ENCODE data around the gene SLC16A3. TPM values are rescaled to one million over a fixed set of nuclear protein-coding genes. Genes with fewer than 3 reads are reported as not detected.
"Not testable (repeated sequence)": the region's sequence is repeated elsewhere in the genome, so short reads cannot be mapped to it uniquely, and the experiment has no call there.

Gene SLC16A3
- total and polyA plus RNA-seq, 12 donors = 2.7 to 58.6 (median 32.7) TPM

DNA sequence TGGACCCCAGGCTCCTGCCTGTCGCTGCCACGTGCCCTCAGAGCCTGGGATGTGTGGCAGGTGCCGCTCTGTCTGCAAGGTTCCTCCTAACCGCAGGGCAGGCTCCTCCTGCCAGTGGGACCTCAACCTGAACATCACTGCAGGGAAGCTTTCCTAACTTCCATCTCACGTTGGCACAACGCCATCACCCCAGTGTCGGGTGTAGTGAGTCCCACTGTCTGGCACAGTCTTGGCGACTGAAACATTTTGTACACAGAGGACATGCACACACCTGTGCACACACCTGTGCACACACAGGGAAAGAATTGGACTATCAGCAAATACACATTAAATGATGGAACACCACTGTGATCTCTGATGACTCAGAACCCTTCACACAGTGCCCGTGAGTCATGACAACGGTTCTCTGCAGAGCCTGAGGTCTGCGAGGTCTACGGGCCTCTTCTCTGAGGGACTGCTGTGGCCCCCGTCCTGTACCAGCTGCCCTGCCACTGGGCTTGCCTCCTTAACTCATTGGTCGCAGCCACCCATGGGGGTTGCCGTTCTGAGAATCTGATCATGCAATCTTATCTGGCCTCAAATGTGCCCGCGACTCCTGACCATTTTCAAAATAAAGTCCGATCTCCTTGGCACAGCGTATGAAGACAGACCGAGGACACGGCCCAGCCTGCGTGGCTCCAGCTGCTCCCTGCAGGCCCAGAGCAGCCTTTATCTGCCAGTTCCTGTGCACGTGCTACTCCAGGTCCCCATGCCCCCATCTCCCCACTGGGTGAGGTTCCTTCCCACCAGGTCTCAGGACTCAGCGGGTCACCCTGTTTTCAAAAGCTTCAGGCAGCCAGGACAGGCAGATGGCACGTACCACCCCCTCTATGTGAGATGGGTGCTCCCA, 23.8 kb upstream of the SLC16A3 start:
- no peaks in the 10 kb centered on the region for H3K27me3 ChIP-seq
- no peaks in the 10 kb centered on the region for H3K9me3 ChIP-seq (replicated peaks in 1 of 3)
- no peak overlapping the region for H3K4me3 ChIP-seq
- H3K4me1 ChIP-seq (replicated peaks in 1 of 2) = peaks cover 6 to 16% of the 10 kb centered on the region in 2 donors
- DNase-seq = peak in 6 of 7 donors; percentile 62 to 79 (median 73)
- peak overlapping the region in 4 of 5 donors; percentile 36 to 73 (median 70) for H3K27ac ChIP-seq
- intact Hi-C loops (cut with DNase I) = no loop called here
- TF ChIP-seq, protein P1, sequence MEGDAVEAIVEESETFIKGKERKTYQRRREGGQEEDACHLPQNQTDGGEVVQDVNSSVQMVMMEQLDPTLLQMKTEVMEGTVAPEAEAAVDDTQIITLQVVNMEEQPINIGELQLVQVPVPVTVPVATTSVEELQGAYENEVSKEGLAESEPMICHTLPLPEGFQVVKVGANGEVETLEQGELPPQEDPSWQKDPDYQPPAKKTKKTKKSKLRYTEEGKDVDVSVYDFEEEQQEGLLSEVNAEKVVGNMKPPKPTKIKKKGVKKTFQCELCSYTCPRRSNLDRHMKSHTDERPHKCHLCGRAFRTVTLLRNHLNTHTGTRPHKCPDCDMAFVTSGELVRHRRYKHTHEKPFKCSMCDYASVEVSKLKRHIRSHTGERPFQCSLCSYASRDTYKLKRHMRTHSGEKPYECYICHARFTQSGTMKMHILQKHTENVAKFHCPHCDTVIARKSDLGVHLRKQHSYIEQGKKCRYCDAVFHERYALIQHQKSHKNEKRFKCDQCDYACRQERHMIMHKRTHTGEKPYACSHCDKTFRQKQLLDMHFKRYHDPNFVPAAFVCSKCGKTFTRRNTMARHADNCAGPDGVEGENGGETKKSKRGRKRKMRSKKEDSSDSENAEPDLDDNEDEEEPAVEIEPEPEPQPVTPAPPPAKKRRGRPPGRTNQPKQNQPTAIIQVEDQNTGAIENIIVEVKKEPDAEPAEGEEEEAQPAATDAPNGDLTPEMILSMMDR (IDR thresholded peaks at IDR 0.05) = no peak
- TF ChIP-seq POLR2A (IDR thresholded peaks at IDR 0.05) = no peak
- no peaks in the 10 kb centered on the region for H3K36me3 ChIP-seq (replicated peaks in 1 of 2)
- 38 to 67% (median 46%) methylated on average over 20 to 25 of the region's 25 CpGs for WGBS, 4 donors

DNA sequence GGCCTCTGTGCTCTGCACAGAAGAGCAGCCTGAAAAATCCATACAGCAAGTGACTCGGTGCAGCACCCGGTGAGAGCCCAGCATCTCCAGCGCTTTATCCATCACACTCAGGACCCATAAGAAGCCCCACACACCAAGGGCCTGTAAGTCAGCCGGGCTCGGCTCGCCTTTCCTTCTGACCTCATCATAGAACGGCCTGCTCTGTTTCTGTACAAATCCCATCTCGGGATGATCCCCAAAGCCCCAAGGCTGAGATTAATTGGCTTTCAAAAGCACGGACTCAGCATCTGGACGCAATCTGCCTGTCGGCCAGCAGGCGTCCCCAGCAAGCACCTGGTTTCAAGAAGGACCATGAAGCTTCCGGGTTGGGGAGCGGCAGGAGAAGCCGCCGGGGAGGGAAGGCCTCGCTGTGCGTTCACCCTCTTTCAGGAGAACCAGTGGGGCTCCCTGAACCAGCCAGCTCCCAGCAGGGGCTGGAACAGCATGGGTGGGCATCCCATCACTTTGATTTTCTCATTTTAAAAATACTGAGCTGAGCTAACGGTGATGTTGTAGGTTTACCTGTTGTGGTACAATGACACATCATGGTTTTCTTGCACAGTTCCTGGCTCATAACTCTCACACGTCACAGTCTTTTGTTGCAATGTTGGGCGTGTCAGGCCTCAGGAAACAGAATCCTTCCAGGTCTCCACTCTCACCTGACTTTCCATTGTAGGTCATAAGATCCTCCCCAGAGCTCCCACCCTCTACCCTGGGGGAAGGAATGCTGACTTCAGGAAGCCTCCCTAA, 22.9 kb upstream of the SLC16A3 start:
- WGBS, 4 donors = 10 to 18% (median 16%) methylated on average over 7 to 21 of the region's 21 CpGs
- Histone ChIP-seq H3K36me3 (replicated peaks in 1 of 2) (no peaks in the 10 kb centered on the region), H3K27me3 (no peaks in the 10 kb centered on the region), H3K4me3 (no peak overlapping the region), H3K9me3 (replicated peaks in 1 of 3) (no peaks in the 10 kb centered on the region), H3K27ac (peak overlapping the region in 4 of 5 donors; percentile 36 to 73 (median 70)), H3K4me1 (replicated peaks in 1 of 2) (peaks cover 6 to 16% of the 10 kb centered on the region in 2 donors)
- peak; percentile 74 to 94 (median 87) for DNase-seq
- TF ChIP-seq, protein P1 (IDR thresholded peaks at IDR 0.05) = peak; percentile 77 to 95 (median 92)
- peak; percentile 24 to 47 for TF ChIP-seq POLR2A (IDR thresholded peaks at IDR 0.05)
- intact Hi-C loops (cut with DNase I) = no loop called here

DNA sequence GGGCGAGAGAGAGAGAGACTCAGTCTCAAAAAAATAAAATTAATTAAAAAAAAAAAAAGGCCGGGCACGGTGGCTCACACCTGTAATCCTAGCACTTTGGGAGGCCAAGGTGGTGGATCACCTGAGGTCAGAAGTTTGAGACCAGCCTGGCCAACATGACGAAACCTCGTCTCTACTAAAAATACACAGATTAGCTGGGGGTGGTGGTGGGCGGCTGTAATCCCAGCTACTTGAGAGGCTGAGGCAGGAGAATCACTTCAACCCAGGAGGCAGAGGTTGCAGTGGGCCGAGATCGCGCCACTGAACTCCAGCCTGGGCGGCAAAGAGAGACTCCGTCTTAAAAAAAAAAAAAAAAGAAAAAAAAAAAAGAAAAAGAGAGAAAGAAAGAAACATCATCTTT, 18.2 kb upstream of the SLC16A3 start:
- DNase-seq; H3K27ac ChIP-seq; H3K9me3 ChIP-seq (replicated peaks in 1 of 3); H3K27me3 ChIP-seq; H3K4me3 ChIP-seq; H3K36me3 ChIP-seq (replicated peaks in 1 of 2); intact Hi-C loops (cut with DNase I): not testable (repeated sequence)
- 93 to 96% (median 95%) methylated on average over 11 of the region's 11 CpGs for WGBS, 4 donors
- peaks cover 13 to 23% of the 10 kb centered on the region in 2 donors for H3K4me1 ChIP-seq (replicated peaks in 1 of 2)

DNA sequence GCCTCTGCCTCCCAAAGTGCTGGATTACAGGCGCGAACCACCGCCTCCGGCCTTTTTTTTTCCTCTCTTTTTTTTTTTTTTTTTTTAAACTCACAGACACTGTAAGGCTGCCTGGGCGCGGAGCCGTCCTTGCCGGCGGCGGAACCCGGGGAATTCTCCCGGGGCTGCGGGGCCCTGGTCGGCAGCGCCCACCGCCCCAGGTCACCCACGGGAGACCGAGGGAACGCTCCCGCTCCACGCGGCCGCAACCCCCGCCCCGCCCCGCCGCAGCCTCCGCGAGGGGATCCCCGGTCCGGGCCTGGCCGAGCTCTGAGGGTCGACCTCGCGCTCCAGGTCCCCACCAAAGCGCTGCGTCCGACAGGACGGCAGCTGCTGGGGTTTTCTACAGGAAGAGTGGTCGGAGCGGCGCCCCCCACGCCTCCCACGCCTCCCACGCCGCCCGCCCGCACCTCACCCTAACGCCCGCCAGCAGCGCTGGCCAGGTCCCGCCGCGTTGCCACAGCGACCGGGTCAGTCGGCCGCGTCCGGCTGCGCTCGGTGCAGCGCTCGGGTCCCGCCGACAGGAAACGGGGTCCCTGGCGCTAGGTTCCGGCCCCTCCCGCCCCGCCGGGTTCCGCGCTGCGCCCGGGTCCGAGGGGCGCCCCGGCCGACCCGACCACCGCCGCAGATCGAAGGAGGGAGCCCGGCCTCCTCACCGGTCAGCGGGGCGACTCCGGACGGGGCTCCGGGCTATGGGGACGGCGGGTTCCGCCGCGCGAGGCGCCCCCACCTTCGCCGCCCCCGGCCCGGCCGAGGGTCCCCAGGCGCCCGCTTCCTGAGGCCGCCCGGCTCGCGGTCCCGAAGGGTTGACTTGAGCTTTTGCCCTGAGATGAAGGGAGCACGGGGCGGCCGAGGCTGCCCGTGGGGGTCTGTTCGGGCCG, 16.3 kb upstream of the SLC16A3 start, which contains the start of gene CCDC57:
TSS of gene CCDC57 (minus strand) at position 512 of the 920 bp plus-strand sequence. CDS start 10,898 bp downstream, outside the sequence.
- Histone ChIP-seq H3K36me3 (replicated peaks in 1 of 2) (no peaks in the 10 kb centered on the region), H3K4me1 (replicated peaks in 1 of 2) (peaks cover 32 to 35% of the 10 kb centered on the region in 2 donors), H3K9me3 (replicated peaks in 1 of 3) (no peaks in the 10 kb centered on the region), H3K27me3 (no peaks in the 10 kb centered on the region), H3K27ac (peak within 1 kb of the TSS in 4 of 5 donors; percentile 14 to 85 (median 68)), H3K4me3 (peak within 1 kb of the TSS; percentile 44 to 91 (median 82))
- intact Hi-C loops (cut with DNase I) = no loop called here
- DNase-seq = peak; percentile 77 to 86 (median 82)
- 0 to 3% (median 1%) methylated on average over 12 to 116 of the region's 116 CpGs for WGBS, 4 donors
- TF ChIP-seq, protein P1 (IDR thresholded peaks at IDR 0.05) = peak in 2 of 6 experiments; percentile 24 to 29
- TF ChIP-seq POLR2A (IDR thresholded peaks at IDR 0.05) = peak in 1 of 2 donors; percentile 31

Data from adrenal gland (tissue), 12 donors.